VCaP (cell line): ENCODE results near the gene NEK8.

Experiments used
- H3K27ac ChIP-seq: fragments of 450-650 bp; 2 replicates; pipeline ENCODE4 v1.5.1; 2017
- CTCF ChIP-seq: fragments of 450-650 bp; conservative IDR thresholded peaks from 2 replicates; pipeline ENCODE4 v1.5.1; 2017; ENCODE audit warnings: mild to moderate bottlenecking, moderate library complexity

The NEK8 gene

GRCh38 chr17:28741358-28742349 is 13.1 kb downstream of the NEK8 start:
- H3K27ac ChIP-seq: peak overlapping the region; percentile 99
- no peak for TF ChIP-seq CTCF

GRCh38 chr17:28743243-28744103 is 14.9 kb downstream of the NEK8 start, which contains the start of gene TRAF4:
Gene TRAF4 (plus strand): TSS chr17:28744011. CDS start chr17:28744113, 102 bp downstream.
- peak within 1 kb of the TSS; percentile 99 for H3K27ac ChIP-seq
- TF ChIP-seq CTCF: peak; percentile 65

GRCh38 chr17:28744104-28744971 is 15.8 kb downstream of the NEK8 start:
- no peak for TF ChIP-seq CTCF
- peak overlapping the region; percentile 99 for H3K27ac ChIP-seq

GRCh38 chr17:28744972-28745785 is 16.6 kb downstream of the NEK8 start:
- peak overlapping the region; percentile 99 for H3K27ac ChIP-seq
- no peak for TF ChIP-seq CTCF

- H3K27ac ChIP-seq: peak overlapping the region; percentile 99
Observed at GRCh38 chr17:28745786-28746411, 17.3 kb downstream of the NEK8 start.

More at GRCh38 chr17:28745786-28746411, 17.3 kb downstream of the NEK8 start:
- TF ChIP-seq CTCF: no peak
